Testis (tissue), 3 donors: ENCODE results near the gene TAF1D. TPM values are rescaled to one million over a fixed set of nuclear protein-coding genes. Genes with fewer than 3 reads are reported as not detected.
A peak's percentile ranks its signal among the peaks of the same experiment; 100 is the strongest.

ENCODE experiments used
- DNase-seq: peaks from one replicate; pipeline ENCODE4 v3.0.0-alpha.2; 2019
- H3K27ac ChIP-seq, 2 donors: fragments of 200-600 bp; sonication (generic); one replicate each; pipeline ENCODE4 v1.5.1; 2019
- H3K27me3 ChIP-seq: fragments of 200-600 bp; sonication (generic); one replicate; pipeline ENCODE4 v1.5.1; 2019
- H3K36me3 ChIP-seq: fragments of 200-600 bp; sonication (generic); one replicate; pipeline ENCODE4 v1.5.1; 2017; ENCODE audit warnings: low read depth; ENCODE audit errors: missing control alignments
- H3K4me1 ChIP-seq: fragments of 200-600 bp; sonication (generic); one replicate; pipeline ENCODE4 v1.5.1; 2019
- H3K4me3 ChIP-seq, 2 donors: fragments of 200-600 bp; sonication (generic); one replicate each; pipeline ENCODE4 v1.5.1; 2017 to 2019
- H3K9me3 ChIP-seq: fragments of 200-600 bp; sonication (generic); one replicate; pipeline ENCODE4 v1.5.1; 2017
- POLR2A ChIP-seq: fragments of 450-650 bp; IDR thresholded peaks from one replicate; pipeline ENCODE4 v1.6.1; 2017; ENCODE audit warnings: antibody characterized with exemption, mild to moderate bottlenecking, moderate library complexity
- WGBS, 2 donors: methylation state at CpG; one replicate each; pipeline ENCODE4 v1.1.5; 2018; 5-methylcytosine and 5-hydroxymethylcytosine counted together
- intact Hi-C: fragments of 100-400 bp; cut with DNase I; formaldehyde crosslinking; loops from one replicate; pipeline ENCODE4 v1.15.1; 2023; ENCODE audit warnings: low total_unique reads
- microRNA counts, 2 donors: library from miRNA; unstranded; fragments of <30 nt; microRNA quantifications; one replicate each; lab custom pipeline; 2016
- microRNA-seq, 2 donors: library from miRNA; unstranded; fragments of <30 nt; microRNA quantifications; one replicate each; pipeline ENCODE4, GENCODE V29; 2016; ENCODE audit warnings: borderline number of aligned reads in 2 of 2, borderline replicate concordance in 1 of 2
- polyA plus RNA-seq: library from polyadenylated mRNA; stranded (reverse); fragments of 350-450 nt; fragmentation: Illumina TruSeq; extraction: RNeasy Lipid Tissue Mini Kit (QIAGEN cat#74804); gene quantifications from one replicate; pipeline ENCODE4 v1.2.3, GENCODE V29; 2014; ENCODE audit warnings: low read depth, low replicate concordance; ENCODE audit not compliant: insufficient read depth
- small RNA-seq, 2 donors: library from RNA; depleted of rRNA; stranded (forward); fragments of <200 nt; gene quantifications; one replicate each; pipeline ENCODE3, GENCODE V24; 2016
- total RNA-seq, 2 donors: library from RNA; depleted of rRNA; stranded (reverse); fragments of >200 nt; gene quantifications; one replicate each; pipeline ENCODE4 v1.2.3, GENCODE V29; 2016
- TF ChIP-seq, protein P1 (sequence below), 3 experiments: fragments of 450-650 bp in 2 of 3; fragments of 200-600 bp in 1 of 3; sonication (generic) in 1 of 3; IDR thresholded peaks; one replicate each; pipeline ENCODE4 v1.5.1; 2016 to 2019; ENCODE audit warnings: antibody characterized with exemption in 3 of 3, mild to moderate bottlenecking in 2 of 3, moderate library complexity in 1 of 3

The TAF1D gene
- total and polyA plus RNA-seq, 3 donors from 2014 or later = 24.0 to 88.5 (median 70.3) TPM

GRCh38 chr11:93689240-93689639 lies 52.1 kb downstream of the TAF1D start:
- Histone ChIP-seq H3K9me3 (no peaks in the 10 kb centered on the region), H3K27me3 (no peaks in the 10 kb centered on the region), H3K36me3 (no peaks in the 10 kb centered on the region), H3K27ac (no peak overlapping the region), H3K4me1 (no peaks in the 10 kb centered on the region), H3K4me3 (no peak overlapping the region)
- WGBS, 2 donors = 95 to 100% methylated on average over 2 of the region's 2 CpGs
- DNase-seq = no peak
- no peak for TF ChIP-seq POLR2A
- TF ChIP-seq, protein P1, sequence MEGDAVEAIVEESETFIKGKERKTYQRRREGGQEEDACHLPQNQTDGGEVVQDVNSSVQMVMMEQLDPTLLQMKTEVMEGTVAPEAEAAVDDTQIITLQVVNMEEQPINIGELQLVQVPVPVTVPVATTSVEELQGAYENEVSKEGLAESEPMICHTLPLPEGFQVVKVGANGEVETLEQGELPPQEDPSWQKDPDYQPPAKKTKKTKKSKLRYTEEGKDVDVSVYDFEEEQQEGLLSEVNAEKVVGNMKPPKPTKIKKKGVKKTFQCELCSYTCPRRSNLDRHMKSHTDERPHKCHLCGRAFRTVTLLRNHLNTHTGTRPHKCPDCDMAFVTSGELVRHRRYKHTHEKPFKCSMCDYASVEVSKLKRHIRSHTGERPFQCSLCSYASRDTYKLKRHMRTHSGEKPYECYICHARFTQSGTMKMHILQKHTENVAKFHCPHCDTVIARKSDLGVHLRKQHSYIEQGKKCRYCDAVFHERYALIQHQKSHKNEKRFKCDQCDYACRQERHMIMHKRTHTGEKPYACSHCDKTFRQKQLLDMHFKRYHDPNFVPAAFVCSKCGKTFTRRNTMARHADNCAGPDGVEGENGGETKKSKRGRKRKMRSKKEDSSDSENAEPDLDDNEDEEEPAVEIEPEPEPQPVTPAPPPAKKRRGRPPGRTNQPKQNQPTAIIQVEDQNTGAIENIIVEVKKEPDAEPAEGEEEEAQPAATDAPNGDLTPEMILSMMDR (IDR thresholded peaks at IDR 0.05) = no peak
- intact Hi-C loops = no loop called here

GRCh38 chr11:93686812-93687211 lies 54.5 kb downstream of the TAF1D start:
- Histone ChIP-seq H3K4me1 (no peaks in the 10 kb centered on the region), H3K4me3 (no peak overlapping the region), H3K27me3 (no peaks in the 10 kb centered on the region), H3K27ac (peak overlapping the region; percentile 57 to 80), H3K9me3 (no peaks in the 10 kb centered on the region), H3K36me3 (no peaks in the 10 kb centered on the region)
- TF ChIP-seq POLR2A = no peak
- TF ChIP-seq, protein P1 (IDR thresholded peaks at IDR 0.05) = no peak
- no peak for DNase-seq
- 61 to 67% methylated on average over 1 of the region's 1 CpG for WGBS, 2 donors
- intact Hi-C loops = no loop called here

GRCh38 chr11:93686226-93686625 lies 55.1 kb downstream of the TAF1D start:
- no peak for TF ChIP-seq POLR2A
- TF ChIP-seq, protein P1 (IDR thresholded peaks at IDR 0.05) = no peak

More at GRCh38 chr11:93686226-93686625, 55.1 kb downstream of the TAF1D start:
- intact Hi-C loops = no loop called here
- DNase-seq = no peak
- H3K36me3 ChIP-seq = no peaks in the 10 kb centered on the region
- WGBS, 2 donors = 92 to 95% methylated on average over 2 of the region's 2 CpGs
- H3K4me1 ChIP-seq = no peaks in the 10 kb centered on the region
- H3K27ac ChIP-seq = peak overlapping the region; percentile 57 to 80
- H3K4me3 ChIP-seq = no peak overlapping the region
- H3K9me3 ChIP-seq = no peaks in the 10 kb centered on the region
- no peaks in the 10 kb centered on the region for H3K27me3 ChIP-seq

MicroRNAs encoded within 50 kb of the gene (microRNA counts, 767-probe panel; counts per million panel counts)
- microRNA hsa-miR-1304-5p (lab: Ali Mortazavi, UCI) = 0 to 152 counts per million in 2 donors

Small RNA genes lying within 50 kb of the gene (microRNA-seq; reads per million reads assigned to microRNA genes)
- gene MIR1304 = 2.1 reads per million in 2 donors

Small RNA genes lying within 50 kb of the gene (small RNA-seq; reads per million reads assigned to genes)
- 0 reads per million in 2 donors for gene RF00019
- gene RF00493 = 25.7 to 59.2 reads per million in 2 donors
- 0.66 to 0.92 reads per million in 2 donors for gene SCARNA9
- gene SNORA1 = 0 reads per million in 2 donors
- 0 reads per million in 2 donors for gene SNORA18
- gene SNORA25 = 0 reads per million in 2 donors
- gene SNORA32 = 0 reads per million in 2 donors
- gene SNORA40 = 0 reads per million in 2 donors
- gene SNORA8 = 0 reads per million in 2 donors
- gene SNORD5 = 0 reads per million in 2 donors
- 763 to 773 reads per million in 2 donors for gene SNORD6

Other genes with a start within 250 kb of the TAF1D start
- 10 to 100 TPM; 33.6 to 34.2 TPM for gene SMCO4, start 198.1 kb downstream of the TAF1D start, total RNA-seq
- 59.9 TPM for gene SMCO4, start 198.1 kb downstream of the TAF1D start, polyA plus RNA-seq
- 10 to 100 TPM; 33.9 to 45.5 TPM for gene CEP295, start 79.8 kb downstream of the TAF1D start, total RNA-seq
- gene CEP295, start 79.8 kb downstream of the TAF1D start, polyA plus RNA-seq = 9.8 TPM
- gene C11orf54, start 177 bp upstream of the TAF1D start, total RNA-seq = 10 to 100 TPM; 28.5 to 49.5 TPM
- 32.6 TPM for gene C11orf54, start 177 bp upstream of the TAF1D start, polyA plus RNA-seq
- gene MED17, start 42.8 kb upstream of the TAF1D start, total RNA-seq = 10 to 100 TPM; 23.2 to 29.8 TPM
- 22.4 TPM for gene MED17, start 42.8 kb upstream of the TAF1D start, polyA plus RNA-seq
- gene VSTM5, start 109.1 kb upstream of the TAF1D start, total RNA-seq = under 1 TPM; 0.31 to 0.50 TPM
- gene VSTM5, start 109.1 kb upstream of the TAF1D start, polyA plus RNA-seq = 0.26 TPM